GM18505 (cell line): ENCODE results near the gene CHL1.

ENCODE experiments used
- ATAC-seq: cut with Tn5 transposase; IDR thresholded peaks from one replicate; pipeline ENCODE4 v1.9.1; 2021; ENCODE audit not compliant: unreplicated experiment
- POLR2A ChIP-seq: IDR thresholded peaks from 4 replicates; pipeline ENCODE4 v1.6.1; 2011; ENCODE audit warnings: borderline replicate concordance; ENCODE audit not compliant: insufficient read depth, insufficient read length; ENCODE audit errors: extremely low read depth

Gene CHL1, protein sequence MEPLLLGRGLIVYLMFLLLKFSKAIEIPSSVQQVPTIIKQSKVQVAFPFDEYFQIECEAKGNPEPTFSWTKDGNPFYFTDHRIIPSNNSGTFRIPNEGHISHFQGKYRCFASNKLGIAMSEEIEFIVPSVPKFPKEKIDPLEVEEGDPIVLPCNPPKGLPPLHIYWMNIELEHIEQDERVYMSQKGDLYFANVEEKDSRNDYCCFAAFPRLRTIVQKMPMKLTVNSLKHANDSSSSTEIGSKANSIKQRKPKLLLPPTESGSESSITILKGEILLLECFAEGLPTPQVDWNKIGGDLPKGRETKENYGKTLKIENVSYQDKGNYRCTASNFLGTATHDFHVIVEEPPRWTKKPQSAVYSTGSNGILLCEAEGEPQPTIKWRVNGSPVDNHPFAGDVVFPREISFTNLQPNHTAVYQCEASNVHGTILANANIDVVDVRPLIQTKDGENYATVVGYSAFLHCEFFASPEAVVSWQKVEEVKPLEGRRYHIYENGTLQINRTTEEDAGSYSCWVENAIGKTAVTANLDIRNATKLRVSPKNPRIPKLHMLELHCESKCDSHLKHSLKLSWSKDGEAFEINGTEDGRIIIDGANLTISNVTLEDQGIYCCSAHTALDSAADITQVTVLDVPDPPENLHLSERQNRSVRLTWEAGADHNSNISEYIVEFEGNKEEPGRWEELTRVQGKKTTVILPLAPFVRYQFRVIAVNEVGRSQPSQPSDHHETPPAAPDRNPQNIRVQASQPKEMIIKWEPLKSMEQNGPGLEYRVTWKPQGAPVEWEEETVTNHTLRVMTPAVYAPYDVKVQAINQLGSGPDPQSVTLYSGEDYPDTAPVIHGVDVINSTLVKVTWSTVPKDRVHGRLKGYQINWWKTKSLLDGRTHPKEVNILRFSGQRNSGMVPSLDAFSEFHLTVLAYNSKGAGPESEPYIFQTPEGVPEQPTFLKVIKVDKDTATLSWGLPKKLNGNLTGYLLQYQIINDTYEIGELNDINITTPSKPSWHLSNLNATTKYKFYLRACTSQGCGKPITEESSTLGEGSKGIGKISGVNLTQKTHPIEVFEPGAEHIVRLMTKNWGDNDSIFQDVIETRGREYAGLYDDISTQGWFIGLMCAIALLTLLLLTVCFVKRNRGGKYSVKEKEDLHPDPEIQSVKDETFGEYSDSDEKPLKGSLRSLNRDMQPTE (N-terminal part only)

DNA sequence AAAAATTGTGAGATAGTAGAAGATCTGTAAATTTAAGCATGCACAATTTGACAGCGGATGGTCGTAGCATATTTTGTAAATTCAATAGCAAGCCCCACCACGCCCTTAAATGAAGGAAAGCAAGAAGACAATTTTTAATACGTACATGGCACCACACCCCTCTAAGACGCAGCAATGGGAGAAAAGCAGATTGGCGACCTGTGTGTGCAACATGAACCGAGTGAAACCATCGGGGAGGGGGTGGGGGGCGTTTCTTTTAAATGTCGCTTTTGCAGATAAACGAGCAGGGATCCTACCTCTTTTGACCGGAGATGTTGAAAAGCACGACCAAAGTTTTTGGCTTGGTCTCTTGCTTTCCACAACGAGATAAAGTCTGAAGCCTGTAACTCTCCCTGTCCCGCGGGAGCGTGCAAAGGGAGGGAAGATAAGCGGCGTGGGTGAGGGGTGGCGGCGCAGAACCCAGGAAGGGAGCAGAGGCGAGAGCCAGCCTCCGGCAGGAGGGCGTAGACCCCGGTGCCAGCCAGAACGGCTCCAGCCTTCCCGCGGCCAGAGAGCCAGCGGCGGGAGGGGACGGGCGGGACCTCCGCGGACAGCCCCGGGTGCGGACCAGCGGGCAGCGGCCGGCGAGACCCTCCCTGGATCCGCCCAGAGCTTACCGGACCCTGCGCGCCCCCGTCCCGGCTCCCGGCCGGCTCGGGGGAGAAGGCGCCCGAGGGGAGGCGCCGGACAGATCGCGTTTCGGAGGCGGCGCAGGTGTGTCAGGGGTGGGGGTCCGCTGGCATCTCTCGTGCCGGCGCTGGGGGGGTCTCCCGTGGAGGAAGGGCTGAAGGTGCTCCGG is at the start of gene CHL1:
Gene CHL1, plus strand, starts transcription at position 453 of the 838 bp plus-strand sequence. CDS start 123,014 bp downstream, outside the sequence.
- no peak for ATAC-seq
- no peak for TF ChIP-seq POLR2A

DNA sequence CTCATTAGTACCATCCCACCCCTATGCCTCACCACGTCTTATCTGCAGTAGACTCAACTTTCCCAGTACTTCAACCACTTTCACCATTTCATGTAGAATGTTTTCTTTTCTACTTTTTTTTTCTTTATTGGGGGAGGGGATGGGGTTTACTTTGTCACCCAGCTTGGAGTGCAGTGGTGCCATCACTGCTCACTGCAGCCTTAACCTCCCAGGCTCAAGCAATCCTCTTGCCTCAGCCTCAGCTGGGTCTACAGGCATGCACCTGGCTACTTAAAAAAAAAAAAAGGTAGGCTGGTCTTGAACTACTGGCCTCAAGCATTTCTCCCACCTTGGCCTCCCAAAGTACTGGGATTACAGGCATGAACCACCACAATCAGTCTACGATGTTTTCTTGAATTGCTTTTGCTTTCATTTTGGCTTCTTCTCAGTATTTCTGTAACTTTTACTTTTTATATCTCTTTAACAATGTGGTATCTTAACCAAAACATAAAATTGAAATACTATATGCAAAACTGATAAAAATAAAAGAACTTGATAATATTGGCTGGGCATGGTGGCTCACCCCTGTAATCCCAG is 44.9 kb upstream of the CHL1 start:
- TF ChIP-seq POLR2A, result no peak

DNA sequence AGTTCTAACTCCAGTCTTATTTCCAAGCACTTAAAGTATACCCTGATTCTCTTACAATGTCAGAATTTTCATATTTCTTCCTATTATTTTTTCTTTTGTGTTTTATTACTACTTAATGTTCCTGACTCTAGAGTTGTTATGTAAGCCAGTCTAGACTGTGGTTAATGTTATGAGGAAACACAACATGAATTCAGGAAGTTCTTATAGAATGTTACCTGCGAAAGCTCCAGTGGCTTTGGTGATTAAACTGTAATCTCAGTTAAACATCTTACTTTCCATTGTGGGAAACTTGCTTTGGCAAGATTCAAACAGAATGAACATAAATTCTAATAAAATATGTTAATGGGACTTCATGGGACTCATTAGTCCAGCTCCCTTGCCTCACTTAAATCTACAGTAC is 36.6 kb upstream of the CHL1 start:
- TF ChIP-seq POLR2A, result no peak
- no peak for ATAC-seq

More for the DNA sequence above, 44.9 kb upstream of the CHL1 start:
- no peak for ATAC-seq

DNA sequence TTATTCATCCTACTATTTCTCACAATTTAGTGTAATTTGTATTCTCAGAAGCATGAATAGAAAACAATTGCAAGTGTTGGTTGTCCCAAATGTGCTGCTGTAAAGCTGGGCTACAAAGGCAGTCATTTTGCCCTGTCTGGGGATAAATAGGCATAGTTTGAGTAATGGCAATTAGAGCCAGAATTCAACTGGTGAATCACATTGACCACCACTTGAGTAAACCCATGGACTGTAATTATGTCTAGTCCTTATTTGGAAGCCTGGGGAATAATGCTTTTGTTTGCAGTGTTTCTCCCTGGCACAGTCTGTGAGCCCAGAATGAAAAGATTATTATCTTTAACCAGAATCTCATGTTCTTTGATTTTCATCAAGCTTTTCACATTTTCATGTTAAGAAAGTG is 30.5 kb upstream of the CHL1 start:
- no peak for TF ChIP-seq POLR2A
- no peak for ATAC-seq

DNA sequence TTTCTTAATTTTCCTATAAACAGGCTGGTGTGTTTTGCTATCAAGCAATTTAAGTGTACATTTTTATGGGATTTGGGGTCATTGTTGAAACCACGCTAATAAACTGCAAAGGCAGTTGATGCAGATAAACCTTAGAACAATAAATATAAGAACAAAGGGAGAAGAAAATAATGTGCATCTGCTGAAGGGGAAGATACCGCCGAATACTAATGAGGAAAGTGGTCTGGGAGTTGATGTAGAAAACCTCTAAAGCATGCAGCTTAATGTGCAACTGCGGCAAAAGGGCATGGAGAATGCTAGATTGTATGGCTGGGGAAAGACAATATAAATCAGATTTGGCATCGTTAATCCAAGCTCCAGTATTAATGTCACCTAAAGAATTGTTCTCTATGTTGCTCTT is 29.8 kb upstream of the CHL1 start:
- no peak for TF ChIP-seq POLR2A
- ATAC-seq, result no peak

DNA sequence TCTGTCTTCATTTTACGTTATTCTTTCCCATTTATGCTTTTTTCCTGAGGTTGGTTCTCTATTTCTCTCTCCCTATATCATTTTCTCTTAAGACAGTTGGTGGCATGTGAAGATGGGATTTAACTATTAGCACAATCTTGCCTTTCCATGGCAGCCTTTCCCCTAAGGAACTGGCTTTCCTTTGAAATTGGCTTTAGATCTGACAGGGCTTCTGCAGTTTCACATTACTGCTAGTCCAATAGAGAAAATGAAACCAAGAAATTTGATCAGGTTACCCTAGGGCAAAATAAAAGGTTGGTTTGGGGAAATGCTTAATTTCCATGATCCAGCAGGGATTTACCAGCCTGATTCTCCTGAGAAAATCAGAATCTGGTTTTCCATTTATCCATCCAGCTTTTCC is 22.7 kb upstream of the CHL1 start:
- TF ChIP-seq POLR2A, result no peak

DNA sequence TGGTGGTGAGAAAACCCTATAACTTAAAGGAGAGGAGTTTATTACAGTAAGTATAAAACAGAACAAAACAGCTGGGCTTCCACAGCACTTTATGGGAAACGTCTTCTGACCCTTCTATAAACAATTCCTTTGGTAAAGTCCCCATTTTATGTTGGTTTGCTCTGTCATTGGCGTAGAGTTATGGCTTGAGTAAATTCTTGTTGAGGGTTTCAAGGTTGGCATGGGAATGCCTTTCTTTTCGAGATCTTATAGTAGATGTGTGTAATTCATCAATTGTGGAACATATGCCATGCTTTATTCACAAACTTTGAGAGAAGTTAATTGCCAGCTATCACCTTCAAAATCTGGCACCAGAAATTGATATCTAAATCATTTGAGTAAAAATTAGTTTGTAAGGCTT is 11.6 kb upstream of the CHL1 start:
- TF ChIP-seq POLR2A, result no peak
- no peak for ATAC-seq

More for the DNA sequence above, 22.7 kb upstream of the CHL1 start:
- peak; percentile 85 for ATAC-seq

DNA sequence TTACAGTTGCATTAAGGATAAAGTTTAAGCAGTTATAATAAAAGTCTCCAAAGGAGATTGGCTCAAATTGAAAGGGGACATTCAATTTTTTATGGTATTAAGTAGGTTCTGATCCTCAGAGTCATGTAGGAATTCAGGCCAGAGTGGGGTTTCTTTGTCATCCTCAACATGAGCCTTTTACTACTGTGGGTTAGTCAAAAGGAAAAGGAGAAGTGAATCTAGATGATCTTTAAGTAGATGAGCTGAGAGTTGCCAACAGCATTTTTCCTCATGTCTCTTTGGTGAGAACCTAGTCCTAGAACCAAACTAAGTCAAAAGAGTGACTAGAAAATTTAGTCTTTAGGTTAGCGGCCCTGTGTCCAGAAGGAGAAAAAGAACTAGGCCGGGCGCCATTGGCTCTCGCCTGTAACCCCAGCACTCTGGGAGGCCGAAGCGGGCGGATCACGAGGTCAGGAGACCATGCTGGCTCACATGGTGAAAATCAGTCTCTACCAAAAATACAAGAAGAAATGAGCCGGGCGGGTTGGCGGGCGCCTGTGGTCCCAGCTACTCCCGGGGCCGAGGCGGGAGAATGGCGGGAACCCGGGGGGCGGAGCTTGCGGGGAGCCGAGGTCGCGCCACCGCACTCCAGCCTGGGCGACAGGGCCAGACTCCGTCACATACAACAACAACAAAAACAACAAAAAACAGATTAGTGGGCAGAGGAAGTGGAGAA is 4.2 kb upstream of the CHL1 start:
- peak; percentile 92 for ATAC-seq
- no peak for TF ChIP-seq POLR2A

DNA sequence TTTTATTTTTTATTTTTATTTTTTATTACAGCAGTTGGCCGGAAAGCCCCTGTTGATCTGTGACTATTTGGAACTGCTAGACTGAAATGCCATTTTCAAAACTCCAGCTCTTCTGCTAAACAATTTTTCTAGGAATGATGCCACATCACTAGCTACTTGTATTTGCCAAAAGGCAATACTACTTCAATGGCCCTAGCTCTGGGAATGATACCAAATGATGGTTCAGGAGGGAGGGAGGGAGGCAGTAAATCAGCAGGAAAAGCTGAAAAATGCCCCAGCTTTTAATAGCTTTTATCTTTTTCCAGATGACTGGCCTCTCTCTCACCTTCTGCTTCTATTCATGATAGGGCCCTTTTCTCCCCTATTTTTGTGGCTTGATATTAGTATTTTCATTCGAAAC is 2.6 kb upstream of the CHL1 start:
- no peak for ATAC-seq
- TF ChIP-seq POLR2A, result no peak

DNA sequence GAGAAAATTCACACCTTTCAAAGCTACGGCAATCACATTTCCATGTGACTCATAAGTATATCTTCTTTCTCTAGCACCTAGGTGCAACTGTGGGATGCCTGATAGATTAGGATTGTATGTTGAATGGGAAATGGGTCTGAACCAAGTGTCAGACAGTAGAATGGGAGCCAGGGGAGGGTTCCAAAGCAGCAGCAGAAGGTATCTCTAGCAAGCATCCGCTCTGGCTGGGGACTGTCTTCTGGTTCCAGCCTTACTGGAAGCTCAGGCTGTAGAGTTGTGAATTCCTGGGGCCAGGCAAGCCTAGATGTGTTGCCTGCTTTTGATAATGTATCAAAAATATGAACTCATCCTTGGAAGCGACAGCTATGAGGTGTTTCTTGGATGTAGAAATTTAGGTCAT is 2.1 kb upstream of the CHL1 start:
- no peak for TF ChIP-seq POLR2A
- no peak for ATAC-seq

DNA sequence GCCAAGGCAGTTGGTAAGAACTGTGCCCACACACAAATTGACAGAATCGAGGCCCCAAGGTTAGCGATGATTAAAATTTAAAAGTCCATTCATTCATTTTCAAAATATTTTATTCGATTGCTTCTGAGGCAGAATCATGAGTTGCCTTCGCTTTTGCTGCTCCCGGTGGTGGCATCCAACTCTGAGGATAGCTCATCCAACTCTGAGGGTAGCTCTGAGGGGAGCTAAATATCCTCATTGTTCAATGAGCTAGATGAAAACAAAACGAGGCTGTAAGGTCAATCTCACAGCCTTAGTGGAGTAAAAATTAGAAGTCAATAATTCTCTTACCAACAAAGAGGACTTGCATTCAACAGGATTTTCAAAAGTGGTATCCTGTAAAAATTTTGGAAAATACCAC is 897 bp upstream of the CHL1 start:
- TF ChIP-seq POLR2A, result no peak
- ATAC-seq, result no peak
